NCI-H146 treated with DMSO at 0.1 percent for 48 hours (cell line): ENCODE results near the gene CALHM2.
"Not testable (repeated sequence)": the region's sequence is repeated elsewhere in the genome, so short reads cannot be mapped to it uniquely, and the experiment has no call there.

Experiments used
- DNase-seq: peaks from one replicate; lab custom pipeline; 2025; ENCODE audit not compliant: unreplicated experiment; lab: John Stamatoyannopoulos, UW

Gene CALHM2

DNA sequence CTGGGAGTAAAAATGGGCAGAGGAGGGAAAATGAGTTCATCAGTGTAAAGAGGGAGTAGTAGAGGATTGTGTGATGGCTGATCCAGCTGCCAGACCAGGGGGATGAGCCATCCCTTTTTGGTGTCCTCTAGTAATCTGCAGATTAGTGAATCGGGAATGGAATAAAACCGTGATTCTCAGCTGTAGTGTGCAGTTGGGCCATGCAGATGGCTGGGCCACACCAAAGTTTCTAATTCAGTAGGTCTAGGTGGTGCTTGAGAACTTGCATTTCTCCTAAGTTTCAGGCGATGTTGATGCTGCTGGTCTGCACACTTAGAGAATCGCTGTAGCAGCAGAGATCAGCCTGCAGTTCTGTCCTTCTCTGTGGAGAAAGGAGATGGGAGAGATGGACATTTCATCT lies 33.1 kb downstream of the CALHM2 start:
- no peak for DNase-seq

DNA sequence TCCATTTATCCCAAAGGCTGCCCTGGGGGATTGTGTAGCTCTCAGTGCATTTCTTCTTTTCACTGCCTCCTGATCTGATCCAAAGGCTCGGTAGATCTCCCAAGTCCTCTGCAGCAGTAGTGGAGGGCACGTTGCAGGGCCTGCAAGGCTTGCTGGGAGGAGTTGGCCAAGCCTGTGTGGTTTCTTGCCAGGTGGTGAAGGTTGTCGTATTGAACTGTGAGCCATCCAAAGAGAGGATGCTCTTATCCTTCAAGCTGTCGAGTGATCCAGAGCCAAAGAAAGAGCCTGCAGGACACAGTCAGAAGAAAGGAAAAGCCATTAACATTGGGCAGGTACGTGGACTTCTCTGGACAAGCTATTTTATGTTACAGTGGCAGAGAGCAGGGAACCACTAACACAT lies 34.6 kb downstream of the CALHM2 start:
- no peak for DNase-seq

DNA sequence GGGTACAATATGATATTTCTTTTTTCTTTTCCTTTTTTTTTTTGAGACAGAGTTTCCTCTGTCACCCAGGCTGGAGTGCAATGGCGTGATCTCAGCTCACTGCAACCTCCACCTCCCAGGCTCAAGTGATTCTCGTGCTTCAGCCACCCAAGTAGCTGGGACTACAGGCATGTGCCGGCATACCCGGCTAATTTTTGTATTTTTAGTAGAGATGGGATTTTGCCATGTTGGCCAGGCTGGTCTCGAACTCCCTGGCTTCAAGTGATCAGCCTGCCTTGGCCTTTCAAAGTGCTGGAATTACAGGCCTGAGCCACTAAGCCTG lies 35.1 kb downstream of the CALHM2 start:
- DNase-seq, result not testable (repeated sequence)

DNA sequence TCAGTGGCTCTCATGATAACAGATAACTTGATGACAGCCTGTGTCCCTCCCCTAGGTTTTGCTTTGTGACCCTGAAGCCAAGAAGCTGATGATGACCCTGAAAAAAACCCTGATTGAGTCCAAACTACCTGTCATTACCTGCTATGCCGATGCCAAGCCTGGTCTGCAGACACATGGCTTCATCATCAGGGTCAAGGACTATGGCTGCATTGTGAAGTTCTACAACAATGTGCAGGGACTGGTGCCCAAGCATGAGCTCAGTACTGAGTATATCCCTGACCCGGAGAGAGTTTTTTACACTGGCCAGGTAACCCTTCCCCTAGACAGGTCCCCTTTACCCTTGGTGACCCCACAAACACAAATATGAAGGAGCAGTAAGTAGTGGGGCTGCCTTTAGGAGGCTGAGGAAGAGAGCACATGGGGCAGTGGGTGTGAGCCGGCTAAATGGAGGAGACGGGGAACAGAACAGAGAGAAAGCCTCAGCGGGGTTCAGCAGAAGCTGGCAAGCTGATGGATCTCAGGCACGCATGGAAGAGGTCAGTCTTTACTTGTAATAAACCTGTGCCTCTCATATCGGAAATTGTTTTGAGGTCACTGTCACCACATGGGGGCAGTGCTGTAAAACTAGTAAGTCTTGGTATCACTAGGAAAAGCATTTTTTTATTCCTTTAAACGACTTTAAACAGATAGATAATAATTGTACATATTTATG lies 35.6 kb downstream of the CALHM2 start:
- DNase-seq, result peak; percentile 22

DNA sequence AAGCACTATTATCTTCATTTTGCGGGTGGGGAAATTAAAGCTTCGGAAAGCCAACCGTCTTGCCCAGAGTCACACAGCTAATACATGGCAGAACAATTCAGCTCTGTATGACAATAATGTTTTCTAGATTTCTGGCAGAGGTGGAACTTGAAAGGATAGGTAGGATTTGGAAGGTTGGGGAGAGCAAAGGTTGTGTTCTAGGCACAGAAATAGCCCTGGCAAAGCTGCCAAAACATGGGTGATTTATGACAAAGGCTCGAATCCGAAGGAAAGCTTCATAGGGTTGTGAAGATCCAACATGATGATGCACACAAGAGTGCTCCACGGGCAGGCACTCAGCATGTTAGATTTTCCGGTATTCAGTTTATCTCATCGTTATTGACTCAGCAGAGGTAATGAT lies 36.6 kb downstream of the CALHM2 start:
- no peak for DNase-seq

DNA sequence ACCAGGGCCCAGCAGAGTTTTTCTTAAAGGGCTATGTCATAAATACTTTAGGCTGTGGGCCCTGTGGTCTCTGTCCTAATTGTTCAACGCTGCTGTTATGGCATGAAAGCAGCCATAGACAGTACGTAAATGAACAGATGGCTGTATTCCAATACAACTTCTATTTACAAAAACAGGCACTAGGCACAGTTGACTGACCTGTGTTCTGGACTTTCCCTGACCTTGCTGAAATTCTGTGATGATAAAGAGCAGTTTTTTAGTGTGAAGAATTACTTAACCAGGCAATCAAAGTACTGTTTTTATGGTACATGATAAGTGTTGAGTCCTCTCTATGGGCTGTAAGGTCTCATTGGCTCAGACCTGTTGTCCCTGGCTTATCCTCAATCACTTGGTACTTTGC lies 38.6 kb downstream of the CALHM2 start:
- DNase-seq, result no peak

DNA sequence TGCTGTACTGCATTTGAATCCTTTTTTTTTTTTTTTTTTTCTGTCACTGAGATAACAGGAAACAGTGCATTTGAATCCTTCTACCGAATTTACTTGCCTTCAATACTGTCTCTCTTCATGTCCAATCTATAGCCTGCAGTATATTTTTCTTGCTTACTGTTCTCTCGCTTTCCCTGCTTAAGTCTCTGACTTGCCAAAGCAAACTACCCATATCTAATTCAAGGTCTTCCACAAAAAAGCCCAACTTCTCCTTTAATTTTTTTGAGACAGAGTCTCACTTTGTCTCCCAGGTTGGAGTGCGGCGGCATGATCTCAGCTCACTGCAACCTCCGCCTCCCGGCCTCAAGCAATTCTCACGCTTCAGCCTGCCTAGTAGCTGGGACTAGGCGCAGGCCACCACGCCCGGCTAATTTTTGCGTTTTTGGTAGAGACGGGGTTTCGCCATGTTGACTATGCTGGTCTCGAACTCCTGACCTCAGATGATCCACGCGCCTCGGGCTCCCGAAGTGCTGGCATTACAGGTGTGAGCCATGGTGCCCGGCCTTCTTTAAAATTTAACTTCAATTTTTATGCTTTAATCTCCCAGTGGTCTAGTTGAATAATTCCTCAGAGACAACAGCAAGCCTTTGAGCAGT lies 54.9 kb downstream of the CALHM2 start:
- DNase-seq, result no peak

DNA sequence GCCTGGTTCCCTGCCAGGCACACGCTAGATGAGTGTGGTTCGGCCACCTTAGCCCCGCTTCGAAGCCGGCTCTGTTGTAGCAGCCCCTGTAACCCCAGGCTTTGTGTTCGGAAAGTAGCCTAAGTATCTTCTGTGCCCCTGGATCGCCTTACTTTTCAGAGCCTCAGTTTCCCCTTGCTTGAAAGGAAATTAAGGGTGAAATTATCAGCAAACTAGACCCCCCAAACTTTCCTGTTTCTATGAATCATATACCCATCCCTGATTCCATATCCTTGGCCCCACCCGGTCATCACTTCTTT lies 55.4 kb downstream of the CALHM2 start:
- DNase-seq, result no peak
